ENCODE data around the gene TAS1R1.

GRCh38 chr1:6508154-6508815, 46.8 kb upstream of the TAS1R1 start:
- TF ChIP-seq CTCF (IDR thresholded peaks at IDR 0.05 in 2 of 3, conservative IDR thresholded peaks at IDR 0.05 in 1 of 3; ENCODE audit: control insufficient read depth in 2 of 3, extremely low read depth in 1 of 3, insufficient read depth in 1 of 3, low read depth in 3 of 3, low read length in 3 of 3): no peak
- TF ChIP-seq ASH2L (IDR thresholded peaks at IDR 0.05; ENCODE audit: borderline replicate concordance, low read depth): no peak

Data from GM12878 (cell line).